HG03064 (cell line): Measurements from ENCODE around the gene OR6Q1.
"Not testable (repeated sequence)": the region's sequence is repeated elsewhere in the genome, so short reads cannot be mapped to it uniquely, and the experiment has no call there.

Experiments
- ATAC-seq: cut with Tn5 transposase; IDR thresholded peaks from one replicate; pipeline ENCODE4 v1.9.1; 2021; ENCODE audit warnings: low read depth; ENCODE audit not compliant: unreplicated experiment

The OR6Q1 gene, protein sequence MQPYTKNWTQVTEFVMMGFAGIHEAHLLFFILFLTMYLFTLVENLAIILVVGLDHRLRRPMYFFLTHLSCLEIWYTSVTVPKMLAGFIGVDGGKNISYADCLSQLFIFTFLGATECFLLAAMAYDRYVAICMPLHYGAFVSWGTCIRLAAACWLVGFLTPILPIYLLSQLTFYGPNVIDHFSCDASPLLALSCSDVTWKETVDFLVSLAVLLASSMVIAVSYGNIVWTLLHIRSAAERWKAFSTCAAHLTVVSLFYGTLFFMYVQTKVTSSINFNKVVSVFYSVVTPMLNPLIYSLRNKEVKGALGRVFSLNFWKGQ

DNA sequence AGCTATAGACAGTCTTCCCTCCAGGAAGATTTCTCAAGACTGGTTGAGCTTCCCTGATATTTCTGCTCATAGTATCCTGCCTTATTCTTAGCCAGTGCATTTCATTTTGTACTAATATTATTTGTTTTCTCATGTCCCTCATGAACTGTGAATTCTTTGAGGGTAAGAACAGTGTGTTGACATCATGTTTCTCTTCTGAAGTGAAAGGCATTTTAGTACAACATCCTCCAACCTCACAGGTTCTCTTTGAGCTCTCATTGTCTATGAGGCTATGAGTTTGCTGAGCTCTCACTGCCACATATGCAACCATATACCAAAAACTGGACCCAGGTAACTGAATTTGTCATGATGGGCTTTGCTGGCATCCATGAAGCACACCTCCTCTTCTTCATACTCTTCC lies at the start of gene OR6Q1:
Gene OR6Q1, plus strand, starts transcription at position 301 of the 400 bp plus-strand sequence. Its CDS starts 0 bp downstream, at position 301.
- no peak for ATAC-seq

DNA sequence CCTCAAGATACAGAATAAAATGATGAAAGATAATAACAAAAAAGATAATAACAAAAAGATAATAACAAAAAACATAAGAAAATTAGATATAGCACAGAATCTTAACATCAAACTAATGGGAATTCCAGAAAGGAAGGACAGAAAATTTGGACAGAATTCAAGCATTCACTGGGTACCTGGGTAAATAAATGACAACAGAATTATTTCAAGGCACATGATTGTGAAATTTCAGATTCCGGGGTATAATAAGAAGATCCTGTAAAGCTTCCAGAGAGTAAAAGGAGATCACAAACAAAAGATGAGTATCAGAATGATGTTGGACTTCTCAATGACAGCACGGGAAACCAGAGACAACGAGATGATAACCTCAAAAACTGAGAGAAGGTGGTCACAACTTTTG lies 49.2 kb upstream of the OR6Q1 start:
- no peak for ATAC-seq

DNA sequence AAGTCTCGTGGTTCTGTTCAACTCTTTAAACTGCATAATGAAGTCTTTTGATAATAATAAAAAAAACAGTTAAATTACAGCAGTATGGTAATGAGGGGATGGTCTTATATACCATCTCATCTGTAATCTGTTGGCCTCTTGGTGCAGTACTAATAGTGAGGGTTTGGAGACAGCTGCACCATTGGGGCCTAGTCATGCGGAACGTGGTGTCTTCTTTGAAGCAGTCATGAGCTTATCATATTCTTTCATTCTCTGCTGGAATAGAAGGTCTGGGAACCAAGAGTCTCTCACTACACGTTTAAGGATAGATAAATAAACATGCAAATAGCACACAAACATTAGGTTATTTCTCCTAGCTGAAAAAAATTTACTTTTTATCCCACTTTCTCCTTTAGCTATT lies 48.0 kb upstream of the OR6Q1 start:
- no peak for ATAC-seq

DNA sequence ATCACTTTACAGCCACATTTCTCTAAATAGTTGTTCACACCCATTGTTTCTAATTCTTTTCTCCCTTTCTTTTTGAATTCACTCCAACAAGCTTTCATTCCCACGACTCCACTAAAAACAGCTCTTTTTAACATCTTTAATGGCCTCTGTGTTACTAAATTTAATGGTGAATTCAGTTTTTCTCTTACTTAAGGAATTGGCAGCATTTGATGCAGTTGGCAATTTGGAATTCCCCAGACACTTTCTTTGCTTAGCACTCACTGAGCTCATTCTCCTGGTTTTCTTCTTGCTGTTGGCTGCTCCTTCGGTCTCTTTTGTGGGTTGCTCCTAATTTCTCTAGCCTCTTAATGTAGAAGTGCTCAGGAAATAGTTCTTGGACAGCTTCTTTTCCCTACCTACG lies 47.6 kb upstream of the OR6Q1 start:
- no peak for ATAC-seq

DNA sequence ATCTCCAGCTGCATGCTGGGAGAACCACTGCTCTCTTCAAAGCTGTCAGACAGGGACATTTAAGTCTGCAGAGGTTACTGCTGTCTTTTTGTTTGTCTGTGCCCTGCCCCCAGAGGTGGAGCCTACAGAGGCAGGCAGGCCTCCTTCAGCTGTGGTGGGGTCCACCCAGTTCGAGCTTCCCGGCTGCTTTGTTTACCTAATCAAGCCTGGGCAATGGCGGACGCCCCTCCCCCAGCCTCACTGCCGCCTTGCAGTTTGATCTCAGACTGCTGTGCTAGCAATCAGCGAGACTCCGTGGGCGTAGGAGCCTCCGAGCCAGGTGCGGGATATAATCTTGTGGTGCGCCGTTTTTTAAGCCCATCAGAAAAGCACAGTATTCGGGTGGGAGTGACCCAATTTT lies 31.2 kb upstream of the OR6Q1 start:
- ATAC-seq: not testable (repeated sequence)

DNA sequence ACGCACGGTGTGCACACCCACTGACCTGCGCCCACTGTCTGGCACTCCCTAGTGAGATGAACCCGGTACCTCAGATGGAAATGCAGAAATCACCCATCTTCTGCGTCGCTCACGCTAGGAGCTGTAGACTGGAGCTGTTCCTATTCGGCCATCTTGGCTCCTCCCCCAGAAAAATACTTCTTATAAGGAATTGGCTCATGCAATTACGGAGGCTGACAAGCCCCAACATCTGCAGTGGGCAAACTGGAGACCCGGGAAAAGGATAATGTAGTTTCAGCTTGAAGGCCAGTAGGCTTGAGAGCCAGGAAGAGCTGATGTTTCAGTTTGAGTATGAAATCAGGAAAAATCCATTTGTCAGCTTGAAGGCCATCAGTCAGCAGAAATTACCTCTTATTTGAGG lies 30.7 kb upstream of the OR6Q1 start:
- ATAC-seq: not testable (repeated sequence)

DNA sequence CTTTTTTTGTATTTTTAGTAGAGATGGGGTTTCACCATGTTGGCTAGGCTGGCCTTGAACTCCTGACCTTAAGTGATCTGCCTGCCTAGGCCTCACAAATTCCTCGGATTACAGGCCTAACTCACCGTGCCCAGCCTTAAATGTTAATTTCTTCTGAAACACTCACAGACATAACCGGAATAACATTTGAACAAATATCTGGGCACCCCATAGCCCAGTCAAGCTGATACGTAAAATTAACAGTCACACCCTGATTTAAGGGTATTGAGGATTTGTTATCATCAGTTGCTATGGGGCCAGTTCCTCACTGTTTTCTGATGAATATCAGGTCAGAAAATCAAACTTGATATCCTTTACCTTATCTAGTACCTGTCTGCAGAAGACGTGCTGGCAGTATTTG lies 30.1 kb upstream of the OR6Q1 start:
- no peak for ATAC-seq

DNA sequence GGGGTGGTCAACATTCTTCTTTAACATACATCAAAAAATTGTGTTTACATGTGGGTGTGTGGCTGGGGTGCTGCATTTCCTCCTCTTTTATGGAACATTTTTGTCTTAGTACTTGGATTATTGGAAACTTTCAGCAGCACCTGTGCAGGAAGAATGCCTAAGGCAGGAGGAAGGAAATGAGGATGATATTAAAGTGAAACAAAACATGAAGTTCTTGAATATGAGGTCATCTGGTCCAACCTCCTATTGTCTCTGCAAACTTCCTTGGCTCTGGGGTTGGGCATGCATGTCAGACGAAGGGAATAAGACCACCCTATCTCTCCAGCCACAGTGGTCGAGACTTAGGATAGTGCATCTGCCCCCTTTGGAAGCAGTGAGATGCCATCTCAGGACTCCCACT lies 27.7 kb upstream of the OR6Q1 start:
- no peak for ATAC-seq

DNA sequence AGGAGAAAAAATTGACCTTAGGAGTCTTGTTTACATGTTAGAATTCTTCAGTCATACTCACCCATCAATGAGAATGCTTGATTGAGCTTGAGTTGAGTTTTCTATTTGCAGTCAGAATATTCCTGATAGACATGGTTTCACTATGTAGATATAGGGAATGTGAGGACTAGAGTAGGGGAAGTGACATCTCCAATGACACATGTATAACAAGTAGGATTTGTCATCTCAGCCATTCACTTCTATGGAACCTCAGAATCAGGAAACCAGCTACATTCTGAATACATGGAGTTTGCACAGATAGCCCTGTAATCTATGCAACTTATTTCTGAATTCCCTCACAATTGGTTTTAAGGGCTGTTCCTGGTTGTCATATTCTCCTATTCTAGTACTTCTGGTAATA lies 27.2 kb upstream of the OR6Q1 start:
- no peak for ATAC-seq

DNA sequence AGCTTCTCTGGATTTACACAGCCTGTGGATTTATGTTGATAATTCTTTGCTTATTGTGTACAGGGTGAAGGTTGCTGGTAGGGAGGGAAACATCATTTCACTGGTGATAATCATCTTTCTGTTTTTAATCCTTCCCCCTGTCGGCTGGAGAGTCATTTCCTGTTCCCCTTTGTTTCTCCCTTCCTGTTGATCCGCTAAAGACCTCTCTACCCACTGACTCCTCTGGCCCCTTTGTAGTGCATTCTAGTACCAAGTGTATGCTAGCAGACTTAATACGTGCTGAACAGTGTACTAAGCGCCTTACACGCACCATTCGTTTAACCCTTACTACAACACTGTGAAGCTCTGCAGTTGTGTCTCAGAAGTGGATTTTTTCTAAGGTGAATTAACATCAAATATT lies 26.1 kb upstream of the OR6Q1 start:
- ATAC-seq: no peak

DNA sequence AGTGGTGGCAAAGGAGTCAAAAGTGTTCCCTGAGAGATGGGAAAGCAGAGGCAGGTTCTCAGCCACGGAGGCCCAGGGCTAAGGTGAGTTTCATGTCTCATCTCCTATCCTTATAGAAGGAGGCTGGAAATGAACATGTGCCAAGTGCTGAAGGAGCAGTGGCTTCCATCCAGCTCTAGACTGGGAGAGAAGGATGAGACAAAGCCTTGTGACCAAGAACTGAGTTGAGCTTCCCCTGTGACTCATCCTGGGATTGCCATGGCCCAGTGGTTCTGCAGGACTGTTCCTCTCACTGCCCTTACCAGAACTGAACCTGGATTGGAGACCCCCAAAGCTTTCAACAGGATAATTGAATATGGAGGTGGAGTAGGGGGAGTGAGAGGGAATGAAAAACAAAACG lies 23.8 kb upstream of the OR6Q1 start:
- ATAC-seq: no peak

DNA sequence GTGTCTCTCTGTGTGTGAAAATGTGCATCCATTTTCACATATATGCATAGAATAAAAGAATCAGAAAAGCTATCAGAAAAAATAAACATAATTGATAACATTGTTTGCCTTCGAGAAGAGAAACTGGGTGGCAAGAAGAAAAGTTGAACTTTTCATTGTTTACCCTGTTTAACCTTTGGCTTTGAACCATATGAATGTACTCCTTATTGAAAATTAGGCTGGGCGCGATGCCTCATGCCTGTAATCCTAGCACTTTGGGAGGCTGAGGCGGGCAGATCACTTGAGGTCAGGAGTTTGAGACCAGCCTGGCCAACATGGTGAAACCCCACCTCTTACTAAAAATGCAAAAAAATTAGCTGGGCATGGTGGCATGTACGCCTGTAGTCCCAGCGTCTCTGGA lies 19.0 kb upstream of the OR6Q1 start:
- ATAC-seq: no peak

DNA sequence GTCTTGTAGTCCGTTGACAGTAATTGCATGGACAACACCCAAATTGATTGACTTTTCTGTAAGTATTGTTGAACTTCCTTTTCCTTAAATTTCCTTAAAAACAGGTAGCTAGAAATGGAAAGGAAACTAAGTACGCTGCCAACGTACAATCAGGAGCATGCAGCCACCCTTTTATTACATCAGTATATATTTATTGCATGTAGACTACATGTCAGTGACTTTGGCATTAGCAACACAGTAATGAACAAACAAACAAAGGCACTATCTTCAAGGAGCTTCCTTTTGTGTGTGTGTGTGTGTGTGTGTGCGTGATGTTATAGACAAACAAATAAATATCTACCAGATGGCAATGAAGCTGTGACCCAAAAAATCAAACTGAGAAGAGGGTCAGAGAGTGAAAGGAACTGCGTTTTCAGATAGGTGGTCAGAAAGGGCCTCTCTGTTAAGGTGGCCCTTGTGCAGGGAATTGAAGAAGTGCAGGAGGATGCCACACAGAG lies 7.3 kb upstream of the OR6Q1 start, which contains the start of gene OR9Q1:
Gene OR9Q1, plus strand, starts transcription at position 447 of the 497 bp plus-strand sequence. CDS start 155,564 bp downstream, outside the sequence.
- no peak for ATAC-seq

DNA sequence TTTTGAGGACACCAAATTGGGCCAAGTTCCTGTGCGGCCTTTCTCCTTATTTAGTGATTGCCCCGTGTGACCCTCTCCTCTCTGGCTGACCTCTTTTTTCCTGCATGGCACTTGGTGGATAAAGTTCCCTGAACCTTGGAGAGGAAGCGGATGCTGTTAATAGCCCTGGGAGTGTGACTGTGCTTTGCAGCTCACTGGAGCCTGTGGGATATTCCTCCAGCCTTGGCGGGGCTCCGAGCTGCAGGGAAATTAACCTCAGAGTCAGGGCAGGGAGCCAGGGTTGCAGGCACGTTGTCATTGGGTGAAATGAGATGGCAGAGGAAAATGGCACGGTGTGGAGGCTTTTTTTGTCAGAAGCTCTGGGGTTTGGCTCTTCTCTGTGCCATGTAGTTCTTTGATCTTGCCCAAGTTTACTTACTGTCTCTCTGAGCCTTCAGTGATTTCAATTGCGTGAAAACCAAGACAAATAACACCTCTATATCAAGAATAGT lies 6.1 kb upstream of the OR6Q1 start:
- ATAC-seq: no peak

DNA sequence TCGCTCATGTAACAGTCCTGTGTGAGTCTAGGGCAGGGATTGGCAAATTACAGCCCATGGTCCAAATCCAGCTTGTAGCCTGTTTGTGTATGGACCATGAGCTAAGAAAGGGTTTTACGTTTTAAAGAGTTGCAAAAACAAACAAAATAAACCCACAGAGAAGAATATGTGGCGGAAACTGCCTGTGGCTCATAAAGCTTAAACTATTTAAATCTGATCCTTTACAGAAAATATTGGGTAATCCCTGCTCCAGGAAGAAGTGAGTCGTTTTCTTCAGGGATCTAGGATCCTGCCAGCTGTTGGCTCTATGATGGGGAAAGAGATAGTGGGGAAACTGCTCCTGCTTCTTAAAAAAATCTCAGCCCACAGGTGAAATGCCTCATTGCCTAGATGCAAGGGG lies 3.4 kb upstream of the OR6Q1 start:
- no peak for ATAC-seq

DNA sequence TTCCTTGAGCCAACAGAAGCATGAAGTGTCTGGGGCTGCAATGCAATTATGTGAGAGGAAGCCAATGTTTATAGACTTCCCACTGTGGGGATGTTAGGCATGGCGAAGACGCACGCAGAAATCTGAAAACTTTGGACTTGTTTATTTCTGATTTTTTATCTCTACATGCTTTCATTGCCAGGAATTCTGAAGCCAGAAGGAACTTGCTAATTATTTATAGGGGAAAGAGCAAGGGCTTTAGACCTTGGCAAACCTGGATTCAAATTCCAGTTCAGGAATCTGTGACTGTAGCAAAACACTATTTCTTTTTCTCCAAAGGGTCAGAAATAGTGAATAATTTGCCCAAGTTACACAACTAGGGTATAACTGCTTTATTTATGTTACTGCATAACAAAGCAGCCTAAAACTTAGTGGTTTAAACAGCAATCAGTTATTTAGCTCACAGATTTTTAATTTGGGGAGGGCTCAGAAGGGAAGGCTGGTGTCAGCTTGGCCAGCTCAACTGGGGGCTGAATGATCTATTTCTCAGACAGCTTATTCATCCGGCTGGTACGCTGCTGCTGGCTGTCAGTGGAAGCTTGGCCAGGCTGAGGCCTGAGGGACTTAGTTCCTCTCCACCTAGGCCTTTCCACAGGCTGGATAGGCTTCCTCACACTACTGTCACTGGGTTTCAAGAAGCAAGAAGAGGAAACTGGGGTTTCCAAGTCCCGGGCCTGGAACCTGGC lies 1.9 kb upstream of the OR6Q1 start:
- no peak for ATAC-seq

DNA sequence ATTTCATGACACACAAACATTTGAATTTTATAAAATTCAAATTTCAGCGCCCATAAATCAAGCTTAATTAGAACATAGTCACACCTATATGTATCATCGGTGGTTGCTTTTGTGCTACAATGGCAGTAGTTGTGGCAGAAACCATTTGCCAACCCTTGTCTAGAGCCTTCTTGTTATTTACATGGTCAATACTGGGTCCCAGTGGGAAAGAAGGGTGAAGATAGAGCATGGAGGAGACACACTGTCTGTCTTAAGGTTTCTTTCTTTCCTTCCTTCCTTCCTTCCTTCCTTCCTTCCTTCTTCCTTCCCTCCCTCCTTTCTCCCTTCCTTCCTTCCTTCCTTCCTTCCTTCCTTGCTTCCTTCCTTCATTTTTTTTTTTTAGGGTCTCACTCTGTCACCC lies 3.7 kb downstream of the OR6Q1 start:
- no peak for ATAC-seq

DNA sequence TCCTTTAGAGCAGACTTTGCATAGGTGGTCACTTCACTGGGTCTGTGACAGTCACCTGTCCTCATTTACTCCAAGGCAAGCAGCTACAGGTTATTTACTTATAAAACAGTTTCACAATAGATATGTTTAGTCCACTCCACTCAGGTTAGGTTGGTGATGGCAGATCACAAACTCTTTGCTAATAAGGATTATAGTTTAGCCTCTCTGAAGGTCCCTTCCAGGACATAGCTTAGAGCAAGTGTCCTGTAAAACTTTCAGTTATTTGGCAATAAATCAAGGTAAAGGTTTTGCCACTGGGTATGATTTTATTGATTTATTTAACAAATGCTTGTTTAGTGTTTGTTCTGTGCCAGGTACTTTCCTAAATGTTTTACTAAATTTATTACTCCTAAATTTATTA lies 8.8 kb downstream of the OR6Q1 start:
- no peak for ATAC-seq

DNA sequence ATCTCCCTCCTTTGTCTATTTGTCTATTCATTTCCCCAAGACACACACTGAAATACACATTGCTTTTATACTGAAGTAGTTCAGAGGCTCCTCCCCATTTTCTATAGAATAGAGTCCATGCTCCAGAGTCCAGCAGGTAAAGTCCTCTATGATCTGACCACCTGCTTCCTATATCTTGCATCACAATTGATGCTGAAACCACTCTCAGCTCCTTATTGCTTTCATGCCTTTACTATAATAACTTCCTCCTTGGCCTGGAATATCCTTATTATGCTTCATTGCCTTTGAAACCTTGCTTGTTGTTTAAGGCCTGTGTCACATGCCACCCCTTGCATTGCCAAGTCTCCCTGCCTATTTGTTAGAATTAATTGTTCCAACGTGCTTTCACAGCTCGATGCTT lies 12.6 kb downstream of the OR6Q1 start:
- ATAC-seq: no peak

DNA sequence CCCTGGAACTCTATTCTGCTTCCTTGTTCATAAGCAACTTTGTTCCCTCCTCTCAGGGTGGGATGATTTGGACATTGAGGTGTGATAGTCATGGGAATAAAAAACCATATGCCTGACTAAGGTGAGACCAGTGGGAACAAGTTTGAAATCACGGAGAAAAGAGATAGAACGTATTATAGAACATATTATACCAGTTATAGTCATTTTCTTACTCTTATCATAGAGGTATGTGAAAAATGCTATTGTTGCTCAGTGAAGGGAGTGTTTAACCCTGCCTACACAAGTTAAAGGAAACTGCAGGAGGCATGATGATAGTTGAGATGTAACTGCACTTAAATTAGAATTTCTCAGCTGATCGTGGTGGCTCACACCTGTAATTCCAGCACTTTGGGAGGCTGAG lies 15.5 kb downstream of the OR6Q1 start:
- no peak for ATAC-seq

DNA sequence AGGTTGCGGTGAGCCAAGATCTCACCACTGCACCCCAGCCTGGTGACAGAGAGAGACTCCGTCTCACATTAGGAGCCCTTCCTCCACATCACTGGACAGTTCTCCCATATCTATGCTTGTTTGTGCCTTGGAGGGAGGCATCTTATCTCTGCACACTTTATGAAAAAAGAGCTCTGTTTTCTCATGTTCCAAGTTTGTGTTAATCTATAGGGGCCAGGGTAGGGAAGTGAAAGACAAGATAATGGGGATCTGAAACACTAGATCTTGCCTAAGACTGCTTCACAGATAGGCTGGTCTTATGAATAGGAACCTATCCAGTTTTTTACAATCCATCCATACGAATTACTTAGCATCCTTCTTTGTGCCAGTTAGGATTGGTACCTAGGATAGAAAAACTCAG lies 17.1 kb downstream of the OR6Q1 start:
- no peak for ATAC-seq
